ENCODE measurements around the gene TRIM43.
"Not testable (repeated sequence)": the region's sequence is repeated elsewhere in the genome, so short reads cannot be mapped to it uniquely, and the experiment has no call there.

Gene TRIM43

GRCh38 chr2:95641787-95642186 is 50.0 kb downstream of the TRIM43 start:
- not testable (repeated sequence) for DNase-seq

DNA sequence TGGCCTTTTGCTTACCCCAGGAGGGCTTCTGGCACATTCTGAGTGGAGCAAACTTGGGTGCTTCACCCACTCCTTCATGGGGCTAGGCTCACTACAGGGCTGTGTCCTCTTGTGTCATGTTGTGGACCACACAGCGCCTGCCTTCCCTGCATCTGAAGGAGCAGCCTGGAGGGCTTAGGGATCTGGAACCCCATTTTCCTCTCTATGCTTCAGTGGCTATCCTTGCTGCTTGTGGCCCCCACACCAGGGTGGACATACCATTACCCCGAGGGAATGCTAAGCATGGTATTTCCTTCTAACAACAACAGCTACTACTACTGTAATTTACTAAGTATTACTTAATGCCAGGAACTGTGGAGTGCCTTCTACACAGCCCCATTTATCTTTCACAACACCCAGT is 50.6 kb downstream of the TRIM43 start:
- not testable (repeated sequence) for DNase-seq

DNA sequence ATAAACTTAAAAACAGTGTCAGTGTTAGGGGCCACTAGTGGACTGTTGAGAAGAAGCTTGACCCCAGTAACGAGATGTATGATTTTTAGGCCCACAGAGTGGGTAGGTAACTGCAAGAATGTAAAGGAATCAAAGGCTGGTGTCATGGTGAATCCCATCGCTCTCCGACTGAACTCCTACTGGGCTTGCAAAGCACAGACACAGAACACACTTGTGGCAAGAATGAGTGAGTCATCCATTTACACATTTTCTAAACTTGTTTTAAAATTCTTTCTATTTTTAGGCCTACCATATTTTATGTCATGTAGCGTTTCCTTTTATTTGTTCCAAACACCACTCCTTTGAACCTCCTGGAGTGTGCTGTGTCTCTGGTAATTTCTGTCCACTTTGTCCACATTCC is 51.1 kb downstream of the TRIM43 start:
- not testable (repeated sequence) for DNase-seq

DNA sequence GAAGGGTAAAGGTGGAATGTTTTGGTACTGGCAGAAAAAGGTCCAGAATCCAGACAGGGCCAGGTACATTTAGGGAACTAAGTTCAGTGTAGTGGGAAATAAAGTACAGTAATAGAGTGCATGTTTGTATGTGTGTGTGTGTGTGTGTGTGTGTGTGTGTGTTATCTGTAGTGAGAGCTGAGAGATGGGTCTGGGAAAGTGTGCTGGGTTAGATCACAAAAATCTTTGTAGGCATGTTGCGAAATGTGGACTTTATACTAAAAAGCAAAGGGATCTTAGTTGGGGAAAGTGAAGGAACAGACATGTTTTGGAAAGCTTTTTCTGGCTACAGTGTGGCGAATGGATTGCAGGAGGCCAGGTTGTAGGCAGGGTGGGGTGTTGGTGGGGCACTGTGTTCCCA is 53.5 kb downstream of the TRIM43 start:
- DNase-seq = not testable (repeated sequence)

GRCh38 chr2:95646274-95646994 is 54.6 kb downstream of the TRIM43 start:
- DNase-seq = not testable (repeated sequence)

GRCh38 chr2:95648894-95649544 is 57.2 kb downstream of the TRIM43 start:
- not testable (repeated sequence) for DNase-seq

Data from midbrain (tissue), 1 donor.